HT-29 (cell line): ENCODE data around the gene CNTNAP3. TPM values are rescaled to one million over a fixed set of nuclear protein-coding genes. Genes with fewer than 3 reads are reported as not detected.
A peak's percentile ranks its signal among the peaks of the same experiment; 100 is the strongest.
"Not testable (repeated sequence)": the region's sequence is repeated elsewhere in the genome, so short reads cannot be mapped to it uniquely, and the experiment has no call there.

ENCODE experiments used
- DNase-seq: peaks from one replicate; pipeline ENCODE4 v3.0.0-alpha.2; 2015; ENCODE audit warnings: low spot score
- total RNA-seq: library from RNA; depleted of rRNA; stranded (reverse); fragments of >200 nt; shearing (Covaris generic); gene quantifications from 2 replicates; pipeline ENCODE4 v1.2.3, GENCODE V29; 2014; rRNA removed

CNTNAP3 gene
- 0.26 TPM in 1 of 2 replicates, not detected in the other for total RNA-seq

GRCh38 chr9:39287980-39288379, at the start of gene CNTNAP3:
Gene CNTNAP3 (minus strand): TSS chr9:39288167. CDS start chr9:39288064, 103 bp downstream.
- not testable (repeated sequence) for DNase-seq

GRCh38 chr9:39279995-39280394, 8.0 kb downstream of the CNTNAP3 start:
- not testable (repeated sequence) for DNase-seq

- DNase-seq, result not testable (repeated sequence)
These were observed 45.5 kb downstream of the CNTNAP3 start for GRCh38 chr9:39242513-39242912.

- not testable (repeated sequence) for DNase-seq
These were observed 55.6 kb downstream of the CNTNAP3 start for GRCh38 chr9:39232130-39232991.

GRCh38 chr9:39215976-39216375, 72.0 kb downstream of the CNTNAP3 start:
- not testable (repeated sequence) for DNase-seq

DNA sequence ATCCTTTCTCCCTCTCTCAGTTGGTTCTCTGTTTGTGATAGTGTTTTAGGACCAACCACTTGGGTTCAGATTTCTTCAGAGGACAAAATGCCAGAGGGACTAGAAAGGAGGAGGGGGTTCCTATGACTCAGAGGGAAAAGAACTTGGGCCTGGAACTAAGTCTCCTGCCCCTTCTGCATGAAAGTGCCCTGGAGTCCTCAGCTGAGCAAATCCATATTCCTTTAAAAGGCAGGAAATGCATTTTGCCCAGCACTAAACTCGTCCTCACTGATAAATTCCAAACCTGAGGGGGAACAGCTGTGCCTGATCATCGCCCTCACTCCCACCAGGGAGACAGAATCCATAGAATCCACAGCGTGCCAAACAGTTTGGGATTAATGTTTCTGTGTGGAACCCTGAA, 78.2 kb downstream of the CNTNAP3 start:
- not testable (repeated sequence) for DNase-seq

DNA sequence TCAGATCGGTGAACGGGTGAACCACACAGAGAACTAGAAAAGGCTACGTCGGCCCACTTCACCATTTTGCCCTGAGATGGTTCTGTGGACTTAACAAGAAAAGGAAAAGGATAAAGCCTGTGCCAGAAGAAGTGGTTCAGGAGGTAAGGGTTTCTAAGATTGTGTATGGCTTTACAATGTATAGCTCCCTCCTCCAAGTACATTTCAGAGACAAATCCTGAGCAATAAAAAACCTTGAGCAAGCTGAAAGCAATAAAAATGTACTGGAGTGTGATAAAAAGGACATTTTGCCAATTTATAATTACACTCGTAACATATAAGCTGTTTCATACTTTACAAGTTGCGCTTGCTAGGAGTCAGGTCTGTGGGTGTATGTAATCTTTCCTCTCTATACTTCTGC, 81.3 kb downstream of the CNTNAP3 start:
- not testable (repeated sequence) for DNase-seq

GRCh38 chr9:39205842-39206241, 82.1 kb downstream of the CNTNAP3 start:
- not testable (repeated sequence) for DNase-seq

DNA sequence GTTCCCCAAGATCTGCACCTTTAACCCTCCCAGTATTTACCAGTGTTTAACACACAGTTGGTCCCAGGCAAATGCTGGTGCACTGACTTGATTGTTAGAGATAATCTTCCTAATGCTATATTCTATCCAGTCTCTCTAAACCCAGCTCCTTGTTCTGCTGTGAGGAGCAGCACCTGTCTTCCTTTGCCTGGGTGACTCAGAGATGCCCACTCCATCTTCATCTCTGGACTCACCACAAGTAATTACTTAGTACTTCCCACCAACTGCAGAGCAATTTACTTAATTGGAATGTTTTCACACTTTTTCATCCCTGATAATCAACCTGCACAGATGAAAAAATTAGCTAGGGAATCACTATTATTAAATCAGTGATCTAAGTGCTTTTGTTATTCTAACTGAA, 87.6 kb downstream of the CNTNAP3 start:
- DNase-seq, result not testable (repeated sequence)

DNA sequence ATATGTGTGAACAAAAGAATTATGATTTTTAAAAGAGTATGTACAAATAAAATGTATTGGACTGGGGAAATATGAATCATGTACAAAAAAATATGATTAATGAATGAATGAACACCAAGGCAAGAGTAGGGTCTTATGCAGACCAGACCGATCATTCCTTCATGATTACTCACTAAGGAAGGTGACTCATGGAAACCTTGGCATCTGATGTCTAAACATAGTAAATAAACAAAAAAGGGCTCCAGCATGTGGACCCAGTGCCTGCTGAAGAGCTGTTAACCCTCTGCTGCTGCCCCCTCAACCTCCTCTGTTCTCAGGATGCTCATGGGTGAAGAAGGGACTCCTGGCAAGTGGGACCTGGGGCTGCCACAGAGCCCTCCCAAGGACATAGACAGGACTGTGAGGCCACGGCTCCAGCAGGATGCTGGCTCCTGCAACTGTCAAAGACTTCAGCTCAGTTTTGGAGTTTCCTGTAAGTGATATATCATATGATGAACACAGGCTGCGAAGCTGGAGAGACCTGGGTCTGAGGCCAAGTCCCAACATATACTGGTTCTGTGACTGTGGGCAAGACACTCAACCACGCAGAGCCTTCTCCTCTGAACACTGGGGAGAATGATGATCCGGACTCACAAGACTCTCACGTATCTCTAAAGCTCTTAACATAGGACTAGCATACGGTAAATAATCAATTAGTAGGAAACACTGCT, 89.8 kb downstream of the CNTNAP3 start:
- not testable (repeated sequence) for DNase-seq

DNA sequence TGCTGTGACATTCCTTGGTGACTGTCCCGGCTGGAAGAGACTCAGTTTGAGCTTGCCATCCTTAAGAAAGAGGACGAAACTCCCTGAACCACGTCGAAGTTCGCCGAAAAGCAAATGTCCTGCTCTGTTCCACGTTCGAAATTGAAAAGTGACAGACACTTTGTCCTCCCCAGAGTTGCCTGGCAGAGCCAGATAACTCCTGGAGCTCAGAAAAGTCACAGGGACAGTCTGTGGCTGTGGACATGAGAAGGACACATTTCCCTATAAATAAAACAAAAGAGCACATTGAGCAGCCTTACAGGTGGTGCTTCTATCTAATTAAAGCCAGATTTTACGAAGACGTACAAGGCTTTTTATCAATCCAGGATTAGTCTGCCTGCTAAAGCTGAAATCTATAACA, 116.6 kb downstream of the CNTNAP3 start:
- not testable (repeated sequence) for DNase-seq

GRCh38 chr9:39157714-39158113, 130.3 kb downstream of the CNTNAP3 start:
- not testable (repeated sequence) for DNase-seq

- not testable (repeated sequence) for DNase-seq
These were observed 155.0 kb downstream of the CNTNAP3 start for GRCh38 chr9:39132826-39133552.

- DNase-seq, result not testable (repeated sequence)
These were observed 166.6 kb downstream of the CNTNAP3 start for GRCh38 chr9:39121401-39121800.

GRCh38 chr9:39111746-39112145, 176.2 kb downstream of the CNTNAP3 start:
- not testable (repeated sequence) for DNase-seq

DNA sequence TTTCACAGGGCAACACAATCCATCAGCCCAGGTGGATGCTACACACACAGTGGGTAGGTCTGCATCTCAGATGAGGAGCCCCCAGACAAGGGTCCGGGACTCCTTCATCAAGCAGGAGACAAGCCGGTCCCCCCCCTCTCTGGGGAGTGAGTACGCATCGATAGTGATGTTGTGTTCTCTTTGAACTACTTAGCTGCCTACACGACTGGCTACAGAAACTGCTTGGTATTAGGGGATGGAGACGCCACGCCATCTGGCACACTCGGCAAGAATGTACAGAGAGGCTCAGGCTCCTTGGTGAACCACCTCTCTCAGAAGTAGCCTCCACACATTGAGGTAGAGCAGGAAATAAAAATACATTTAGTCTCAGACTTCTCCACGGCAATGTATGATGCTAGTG, 179.8 kb downstream of the CNTNAP3 start:
- DNase-seq, result no peak

- DNase-seq, result not testable (repeated sequence)
These were observed 190.8 kb downstream of the CNTNAP3 start for GRCh38 chr9:39097208-39097607.

DNA sequence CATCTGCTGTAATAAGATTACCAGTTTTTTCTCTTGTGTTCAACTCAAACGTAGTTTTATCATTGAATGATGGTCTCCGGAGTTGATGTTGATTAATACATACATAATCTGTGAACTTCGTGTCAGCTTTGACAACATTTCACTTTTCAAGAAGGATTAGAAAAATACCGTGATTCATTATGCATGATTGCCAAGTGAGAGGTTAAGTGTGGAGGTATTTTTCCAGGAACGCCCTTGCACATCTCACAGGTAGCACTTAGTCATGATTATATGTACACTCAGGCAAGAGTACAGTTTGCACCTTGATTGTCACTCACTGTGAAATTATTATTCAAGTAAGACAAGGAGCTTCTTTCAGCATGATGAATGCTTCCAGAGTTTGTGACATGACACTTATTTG, 202.7 kb downstream of the CNTNAP3 start:
- not testable (repeated sequence) for DNase-seq

DNA sequence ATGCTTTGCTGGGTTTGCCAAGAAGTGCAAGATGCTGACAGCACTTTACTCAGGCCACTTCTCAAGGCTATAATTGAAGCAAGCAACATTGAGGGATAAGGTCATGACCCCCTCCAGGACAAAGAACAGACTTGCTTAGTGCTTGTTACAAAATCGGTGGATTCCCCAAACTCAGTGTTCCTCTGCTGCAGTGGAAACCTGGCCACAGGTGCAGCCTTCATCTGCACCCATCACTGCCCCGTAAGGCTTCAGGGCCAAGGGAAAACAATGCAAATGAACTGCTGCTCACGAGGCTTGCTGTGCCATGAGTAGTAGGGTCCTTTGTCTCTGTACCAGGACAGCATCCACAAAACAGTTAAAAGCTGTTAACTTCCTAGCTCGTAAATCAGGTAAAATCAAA, 205.4 kb downstream of the CNTNAP3 start:
- not testable (repeated sequence) for DNase-seq

DNA sequence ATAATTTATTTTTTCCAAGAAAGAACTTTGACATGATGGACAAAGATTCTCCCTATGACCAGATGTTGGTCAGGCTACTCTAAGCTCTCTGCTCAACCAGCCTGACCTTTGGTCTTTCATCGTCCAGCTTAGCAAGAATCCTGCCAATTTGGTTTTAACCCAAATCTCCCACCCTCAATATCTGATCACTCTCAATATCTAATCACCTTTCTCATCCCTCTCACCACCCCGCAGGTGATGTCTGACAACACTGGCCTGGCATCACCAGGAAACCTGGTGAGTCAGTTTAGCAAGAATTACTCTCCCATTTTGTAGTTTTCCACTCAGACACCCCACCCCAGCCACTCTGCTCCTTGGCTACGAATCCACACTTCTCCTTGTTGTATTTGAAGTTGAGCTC, 207.9 kb downstream of the CNTNAP3 start:
- not testable (repeated sequence) for DNase-seq

GRCh38 chr9:39078621-39079256, 209.2 kb downstream of the CNTNAP3 start:
- DNase-seq, result peak; percentile 34
